HCT116 (cell line): ENCODE data around the gene EID1. TPM values are rescaled to one million over a fixed set of nuclear protein-coding genes. Genes with fewer than 3 reads are reported as not detected.

Source experiments
- ATAC-seq: fragments of 200-7000 bp; cut with Tn5 transposase; 2 replicates; pipeline ENCODE4 v1.9.1; 2020; ENCODE audit warnings: mild to moderate bottlenecking, moderate library complexity
- BruUV-seq: library from RNA; stranded (reverse); fragments of 400-500 nt; replicated peaks from 2 replicates; lab custom pipeline; 2021; lab: Mats Ljungman, UMichigan
- CTCF ChIA-PET: fragments of 300-600 bp; sonication (Branson Sonifier 250); formaldehyde crosslinking; loops from one replicate; lab custom pipeline; 2021; ENCODE audit warnings: antibody characterized with exemption; lab: Charles Lee
- POLR2A ChIA-PET: fragments of 300-600, 350-600 bp; sonication (Branson Sonifier 250); formaldehyde crosslinking; loops from one replicate; lab custom pipeline; 2021; ENCODE audit warnings: antibody characterized with exemption; lab: Charles Lee
- RAD21 ChIA-PET, 2 experiments: fragments of 300-600 bp; sonication (Branson Sonifier 250); formaldehyde crosslinking; loops; one replicate each; lab custom pipeline; 2023; ENCODE audit warnings: low total read pairs in 2 of 2; ENCODE audit not compliant: uncharacterized antibody in 2 of 2, unreplicated experiment in 2 of 2, low non-redundant PET in 1 of 2; lab: Charles Lee
- DNase-seq: peaks from one replicate; pipeline ENCODE4 v3.0.0-alpha.2; 2010; ENCODE audit warnings: low read depth, low spot score
- H2AFZ ChIP-seq: fragments of 200-600 bp; shearing (Covaris generic), sonication (generic); 2 replicates; pipeline ENCODE4 v1.6.1; 2017; ENCODE audit warnings: low read depth, mixed run types, mixed read lengths, antibody characterized with exemption, low read length; ENCODE audit not compliant: poor library complexity, severe bottlenecking
- H3K27ac ChIP-seq: 2 replicates; pipeline ENCODE4 v1.5.1; 2012; ENCODE audit warnings: low read depth, low read length
- H3K27me3 ChIP-seq: fragments of 200-600 bp; sonication (generic); 2 replicates; pipeline ENCODE4 v1.6.1; 2016; ENCODE audit warnings: mixed run types, low read length, mixed read lengths; ENCODE audit not compliant: insufficient read depth
- H3K36me3 ChIP-seq, 2 experiments: fragments of 200-500 bp in 1 of 2; fragments of 200-600 bp in 1 of 2; sonication (Bioruptor generic) in 1 of 2; sonication (generic) in 1 of 2; 2 replicates each; pipeline versions ENCODE4 v1.5.1 to v1.6.1; 2014 to 2016; ENCODE audit warnings: low read length in 2 of 2, inconsistent platforms in 1 of 2, mixed read lengths in 1 of 2, mixed run types in 1 of 2; ENCODE audit not compliant: insufficient read depth in 2 of 2, control insufficient read depth in 1 of 2
- H3K4me1 ChIP-seq, 2 experiments: fragments of 200-600 bp in 1 of 2; sonication (generic) in 1 of 2; 2 replicates each; pipeline versions ENCODE4 v1.5.1 to v1.6.1; 2012 to 2017; ENCODE audit warnings: low read length in 2 of 2, inconsistent platforms in 1 of 2, mild to moderate bottlenecking in 1 of 2, mixed read lengths in 1 of 2, mixed run types in 1 of 2, moderate library complexity in 1 of 2; ENCODE audit not compliant: insufficient read depth in 2 of 2, control insufficient read depth in 1 of 2
- H3K4me2 ChIP-seq: fragments of 200-600 bp; sonication (generic); 2 replicates; pipeline ENCODE4 v1.6.1; 2017; ENCODE audit warnings: mixed run types, low read length, mixed read lengths
- H3K4me3 ChIP-seq, 2 experiments: fragments of 200-600 bp in 1 of 2; sonication (generic) in 1 of 2; replicated peaks in 1 of 2; 2 replicates each; pipeline ENCODE4 v1.5.1; 2011 to 2016; ENCODE audit warnings: low read length in 2 of 2, control low read depth in 1 of 2, low read depth in 1 of 2, mild to moderate bottlenecking in 1 of 2, mixed read lengths in 1 of 2, mixed run types in 1 of 2
- H3K79me2 ChIP-seq: fragments of 200-600 bp; sonication (generic); 2 replicates; pipeline ENCODE4 v1.6.1; 2017; ENCODE audit warnings: mild to moderate bottlenecking, mixed run types, low read length, moderate library complexity, mixed read lengths; ENCODE audit not compliant: insufficient read depth
- H3K9ac ChIP-seq: fragments of 200-600 bp; sonication (generic); 2 replicates; pipeline ENCODE4 v1.6.1; 2016; ENCODE audit warnings: low read length, mixed read lengths
- H3K9me2 ChIP-seq: fragments of 200-600 bp; sonication (generic), shearing (Covaris generic); 2 replicates; pipeline ENCODE4 v1.6.1; 2017; ENCODE audit warnings: mixed run types, mild to moderate bottlenecking, moderate library complexity; ENCODE audit not compliant: insufficient read depth
- H3K9me3 ChIP-seq, 2 experiments: fragments of 200-500 bp in 1 of 2; fragments of 200-600 bp in 1 of 2; sonication (Bioruptor generic) in 1 of 2; sonication (generic) in 1 of 2; 2 replicates each; pipeline ENCODE4 v1.6.1; 2014 to 2017; ENCODE audit warnings: low read length in 2 of 2, mixed read lengths in 2 of 2, inconsistent platforms in 1 of 2, low read depth in 1 of 2, mild to moderate bottlenecking in 1 of 2, mixed run types in 1 of 2, moderate library complexity in 1 of 2; ENCODE audit not compliant: control insufficient read depth in 1 of 2, insufficient read depth in 1 of 2
- H4K20me1 ChIP-seq: fragments of 200-600 bp; sonication (generic), shearing (Covaris generic); 2 replicates; pipeline ENCODE4 v1.6.1; 2017; ENCODE audit warnings: mixed run types, mild to moderate bottlenecking, moderate library complexity; ENCODE audit not compliant: insufficient read depth
- ATF3 ChIP-seq: IDR thresholded peaks from 2 replicates; pipeline ENCODE4 v1.6.1; 2012
- CBX3 ChIP-seq: IDR thresholded peaks from 2 replicates; pipeline ENCODE4 v1.6.1; 2012; ENCODE audit warnings: low read depth
- CTCF ChIP-seq, 3 experiments: fragments of 200-600 bp in 1 of 3; sonication (generic) in 1 of 3; IDR thresholded peaks in 2 of 3; conservative IDR thresholded peaks in 1 of 3; 2 replicates each; pipeline ENCODE4 v1.5.1; 2012 to 2017; ENCODE audit warnings: low read depth in 2 of 3, low read length in 2 of 3, antibody characterized with exemption in 1 of 3, borderline replicate concordance in 1 of 3, control low read depth in 1 of 3, mild to moderate bottlenecking in 1 of 3, mixed read lengths in 1 of 3, mixed run types in 1 of 3, moderate library complexity in 1 of 3; ENCODE audit not compliant: insufficient read depth in 1 of 3
- EGR1 ChIP-seq: IDR thresholded peaks from 2 replicates; pipeline ENCODE4 v1.6.1; 2012; ENCODE audit warnings: low read depth
- RAD21 ChIP-seq: IDR thresholded peaks from 2 replicates; pipeline ENCODE4 v1.6.1; 2012; ENCODE audit warnings: low read depth, mild to moderate bottlenecking
- REST ChIP-seq: IDR thresholded peaks from 2 replicates; pipeline ENCODE4 v1.6.1; 2012; ENCODE audit warnings: low read depth
- SRF ChIP-seq: IDR thresholded peaks from 2 replicates; pipeline ENCODE4 v1.6.1; 2012; ENCODE audit warnings: low read depth
- TCF7L2 ChIP-seq: IDR thresholded peaks from 2 replicates; pipeline ENCODE4 v1.7.0; 2011; ENCODE audit warnings: borderline replicate concordance, inconsistent platforms; ENCODE audit not compliant: insufficient read depth, insufficient read length; ENCODE audit errors: extremely low read depth
- YY1 ChIP-seq: IDR thresholded peaks from 2 replicates; pipeline ENCODE4 v1.6.1; 2011; ENCODE audit warnings: low read length, low read depth, moderate library complexity, mild to moderate bottlenecking; ENCODE audit not compliant: insufficient replicate concordance; ENCODE audit errors: extremely low read depth
- intact Hi-C: fragments of 100-400 bp; cut with micrococcal nuclease; formaldehyde crosslinking; loops from 2 replicates; pipeline ENCODE4 v1.10.0; 2022
- total RNA-seq: library from RNA; stranded (reverse); gene quantifications from one replicate; pipeline ENCODE4 v1.2.1, GENCODE V29; 2021; ENCODE audit not compliant: unreplicated experiment

The EID1 gene
- total RNA-seq, 1 experiment from 2014 or later: 68.6 TPM

- TF ChIP-seq REST (no peak), RAD21 (no peak), SRF (no peak), ATF3 (no peak)
- TF ChIP-seq, all 23 proteins: peak for 0
Observed at GRCh38 chr15:48828471-48828870, 49.5 kb upstream of the EID1 start (continued).

- intact Hi-C loops: no loop called here
- ChIA-PET RAD21 (no interaction called here), POLR2A (no interaction called here), CTCF (no interaction called here)
- no TSS peak for BruUV-seq
- Histone ChIP-seq H3K9ac (no peak overlapping the region), H3K79me2 (no peaks in the 10 kb centered on the region), H2AFZ (no peak overlapping the region), H3K27me3 (no peaks in the 10 kb centered on the region), H3K9me3 (no peaks in the 10 kb centered on the region), H3K36me3 (no peaks in the 10 kb centered on the region), H4K20me1 (no peaks in the 10 kb centered on the region), H3K9me2 (no peaks in the 10 kb centered on the region), H3K4me3 (no peak overlapping the region), H3K4me2 (no peak overlapping the region), H3K27ac (no peak overlapping the region), H3K4me1 (no peaks in the 10 kb centered on the region)
- no peak for TF ChIP-seq EGR1
- no peak for TF ChIP-seq CBX3
- TF ChIP-seq CTCF (IDR thresholded peaks at IDR 0.05 in 2 of 3, conservative IDR thresholded peaks at IDR 0.05 in 1 of 3; ENCODE audit: borderline replicate concordance in 1 of 3, insufficient read depth in 1 of 3, low read depth in 2 of 3, low read length in 2 of 3): no peak
- no peak for TF ChIP-seq TCF7L2
- TF ChIP-seq YY1: no peak
- ATAC-seq (no peak), DNase-seq (no peak)
Observed at GRCh38 chr15:48828906-48829305, 49.0 kb upstream of the EID1 start.
